Astrocyte (in vitro differentiated cells and primary cell): Measurements from ENCODE around the gene ACTR1A. TPM values are rescaled to one million over a fixed set of nuclear protein-coding genes. Genes with fewer than 3 reads are reported as not detected.

Experiments used
- DNase-seq: peaks from one replicate; pipeline ENCODE4 v3.0.0-alpha.2; 2010; ENCODE audit warnings: low read depth
- FAIRE-seq: peaks from 2 replicates; lab custom pipeline; 2011; peaks lifted over from hg19 to GRCh38; lab: Jason Lieb, UNC
- H2AFZ ChIP-seq: 2 replicates; pipeline ENCODE4 v1.6.0; 2012; ENCODE audit warnings: low read depth, low read length, inconsistent platforms
- H3K27ac ChIP-seq: 2 replicates; pipeline ENCODE4 v1.5.1; 2011; ENCODE audit warnings: low read depth, low read length, inconsistent platforms
- H3K27me3 ChIP-seq: 2 replicates; pipeline ENCODE4 v1.6.0; 2011; ENCODE audit warnings: low read length, inconsistent platforms; ENCODE audit not compliant: insufficient read depth
- H3K36me3 ChIP-seq: 2 replicates; pipeline ENCODE4 v1.5.1; 2011; ENCODE audit warnings: low read length, inconsistent platforms; ENCODE audit not compliant: insufficient read depth
- H3K4me1 ChIP-seq: 2 replicates; pipeline ENCODE4 v1.5.1; 2011; ENCODE audit warnings: low read length, inconsistent platforms; ENCODE audit not compliant: insufficient read depth
- H3K4me2 ChIP-seq: 2 replicates; pipeline ENCODE4 v1.6.0; 2012; ENCODE audit warnings: low read length, inconsistent platforms
- H3K4me3 ChIP-seq: 2 replicates; pipeline ENCODE4 v1.5.1; 2011; ENCODE audit warnings: low read depth, mild to moderate bottlenecking, low read length, inconsistent platforms; ENCODE audit not compliant: insufficient read depth
- H3K79me2 ChIP-seq: 2 replicates; pipeline ENCODE4 v1.6.0; 2012; ENCODE audit warnings: mild to moderate bottlenecking, low read length, inconsistent platforms; ENCODE audit not compliant: insufficient read depth
- H3K9ac ChIP-seq: 2 replicates; pipeline ENCODE4 v1.6.0; 2012; ENCODE audit warnings: mild to moderate bottlenecking, low read length, inconsistent platforms
- H3K9me3 ChIP-seq: 2 replicates; pipeline ENCODE4 v1.5.1; 2012; ENCODE audit warnings: low read depth, mild to moderate bottlenecking, low read length, inconsistent platforms; ENCODE audit not compliant: insufficient read depth
- H4K20me1 ChIP-seq: 2 replicates; pipeline ENCODE4 v1.6.0; 2012; ENCODE audit warnings: low read length, inconsistent platforms; ENCODE audit not compliant: insufficient read depth
- H3K27ac Mint-ChIP-seq: one replicate; pipeline ENCODE4 v1.8.0; 2021; ENCODE audit warnings: mild to moderate bottlenecking, mixed read lengths; ENCODE audit not compliant: unreplicated experiment
- H3K27me3 Mint-ChIP-seq: one replicate; pipeline ENCODE4 v1.8.0; 2021; ENCODE audit warnings: low read depth, mixed read lengths; ENCODE audit not compliant: unreplicated experiment
- H3K36me3 Mint-ChIP-seq: one replicate; pipeline ENCODE4 v1.8.0; 2021; ENCODE audit warnings: low read depth, mixed read lengths; ENCODE audit not compliant: unreplicated experiment
- H3K4me1 Mint-ChIP-seq: one replicate; pipeline ENCODE4 v1.8.0; 2021; ENCODE audit warnings: low read depth, mixed read lengths; ENCODE audit not compliant: unreplicated experiment
- H3K4me3 Mint-ChIP-seq: one replicate; pipeline ENCODE4 v1.8.0; 2021; ENCODE audit warnings: mild to moderate bottlenecking, moderate library complexity, mixed read lengths; ENCODE audit not compliant: unreplicated experiment
- H3K9me3 Mint-ChIP-seq: one replicate; pipeline ENCODE4 v1.8.0; 2021; ENCODE audit warnings: mild to moderate bottlenecking, mixed read lengths; ENCODE audit not compliant: unreplicated experiment
- CTCF ChIP-seq: IDR thresholded peaks from 2 replicates; pipeline ENCODE4 v1.5.1; 2011; ENCODE audit warnings: low read depth, mild to moderate bottlenecking, inconsistent platforms, low read length, moderate library complexity; ENCODE audit not compliant: insufficient read depth
- EZH2 ChIP-seq: IDR thresholded peaks from 2 replicates; pipeline ENCODE4 v1.6.1; 2012; ENCODE audit warnings: mild to moderate bottlenecking, low read length, inconsistent platforms; ENCODE audit not compliant: insufficient read depth
- total RNA-seq: library from RNA; stranded (reverse); gene quantifications from 2 replicates; pipeline ENCODE4 v1.2.1, GENCODE V29; 2021

Gene ACTR1A
- total RNA-seq, 1 donor from 2014 or later, result 155 TPM

- Histone ChIP-seq H3K9me3 (no peaks in the 10 kb centered on the region), H2AFZ (peak overlapping the region; percentile 74), H3K79me2 (peaks cover 12% of the 10 kb centered on the region), H3K36me3 (no peaks in the 10 kb centered on the region), H3K4me1 (peaks cover 18% of the 10 kb centered on the region), H4K20me1 (no peaks in the 10 kb centered on the region), H3K4me3 (peak overlapping the region; percentile 9), H3K9ac (no peak overlapping the region), H3K4me2 (peak overlapping the region; percentile 70), H3K27ac (no peak overlapping the region), H3K27me3 (no peaks in the 10 kb centered on the region)
- H3K9me3 Mint-ChIP-seq, result no peaks in the 10 kb centered on the region
- H3K27ac Mint-ChIP-seq, result no peak overlapping the region
- peaks cover 10% of the 10 kb centered on the region for H3K27me3 Mint-ChIP-seq
- DNase-seq (no peak), FAIRE-seq (no peak)
- TF ChIP-seq CTCF (no peak), EZH2 (no peak)
- H3K4me3 Mint-ChIP-seq, result peak overlapping the region; percentile 60
- H3K4me1 Mint-ChIP-seq, result peaks cover 10% of the 10 kb centered on the region
- H3K36me3 Mint-ChIP-seq, result no peaks in the 10 kb centered on the region
Observed at GRCh38 chr10:102435529-102436233, 66.8 kb downstream of the ACTR1A start.

GRCh38 chr10:102435133-102435497 lies 67.4 kb downstream of the ACTR1A start:
- H3K4me1 Mint-ChIP-seq, result peaks cover 10% of the 10 kb centered on the region
- H3K9me3 ChIP-seq, result no peaks in the 10 kb centered on the region
- H3K27me3 Mint-ChIP-seq, result peaks cover 10% of the 10 kb centered on the region
- H3K27ac Mint-ChIP-seq, result peak overlapping the region; percentile 2
- no peaks in the 10 kb centered on the region for H3K36me3 Mint-ChIP-seq
- H3K79me2 ChIP-seq, result peaks cover 12% of the 10 kb centered on the region
- H2AFZ ChIP-seq, result peak overlapping the region; percentile 74
- no peak overlapping the region for H3K4me3 ChIP-seq
- H3K36me3 ChIP-seq, result no peaks in the 10 kb centered on the region
- peak overlapping the region; percentile 57 for H3K4me3 Mint-ChIP-seq
- H3K9me3 Mint-ChIP-seq, result no peaks in the 10 kb centered on the region
- no peak for TF ChIP-seq CTCF
- no peak for TF ChIP-seq EZH2
- no peaks in the 10 kb centered on the region for H3K27me3 ChIP-seq
- no peaks in the 10 kb centered on the region for H4K20me1 ChIP-seq
- peak overlapping the region; percentile 68 for H3K4me2 ChIP-seq
- H3K9ac ChIP-seq, result no peak overlapping the region
- FAIRE-seq (no peak), DNase-seq (no peak)
- no peak overlapping the region for H3K27ac ChIP-seq
- H3K4me1 ChIP-seq, result peaks cover 18% of the 10 kb centered on the region
